ENCODE results near the gene DSC3.

DSC3 gene

DNA sequence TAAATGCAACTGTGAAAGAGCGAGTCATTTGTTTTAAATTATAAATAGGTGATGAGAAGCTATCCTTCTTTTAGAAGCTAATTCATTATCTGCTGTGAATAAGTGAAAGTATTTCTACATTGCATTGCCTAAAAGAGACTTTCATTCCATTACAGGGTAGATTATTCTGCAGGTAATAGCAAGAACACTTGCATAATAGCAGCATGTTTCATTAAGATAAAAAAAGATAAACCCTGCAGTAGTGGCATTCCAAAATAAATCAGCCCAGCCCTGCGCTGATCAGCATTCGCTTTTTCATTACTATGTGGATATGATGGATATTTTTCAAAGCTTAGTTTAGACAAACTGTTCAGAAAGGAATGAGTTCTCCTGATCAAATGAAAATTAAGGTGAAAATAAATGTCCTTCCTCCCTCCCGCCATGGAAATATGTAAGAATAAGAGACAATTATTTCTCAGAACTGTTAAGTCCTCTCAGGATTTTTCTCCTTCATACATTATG is 72.8 kb downstream of the DSC3 start:
- no peak for DNase-seq

DNA sequence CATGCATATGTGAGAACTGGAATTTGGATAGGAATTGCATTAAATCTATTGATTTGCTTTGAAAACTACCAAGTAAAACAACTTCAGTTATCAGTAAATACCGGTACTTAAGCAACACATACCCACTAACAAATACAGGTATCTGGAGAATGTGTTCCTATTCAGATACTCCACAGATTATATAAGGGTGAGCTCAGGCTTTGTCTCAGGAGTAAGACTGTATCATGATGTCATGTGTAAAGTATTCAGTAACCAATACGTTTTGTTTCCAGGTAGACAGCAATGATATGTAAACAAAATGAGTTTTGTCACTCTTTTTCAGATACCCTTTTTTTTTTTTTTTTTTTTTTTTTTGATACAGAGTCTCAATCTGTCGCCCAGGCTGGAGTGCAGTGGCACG is 74.8 kb downstream of the DSC3 start:
- no peak for DNase-seq

DNA sequence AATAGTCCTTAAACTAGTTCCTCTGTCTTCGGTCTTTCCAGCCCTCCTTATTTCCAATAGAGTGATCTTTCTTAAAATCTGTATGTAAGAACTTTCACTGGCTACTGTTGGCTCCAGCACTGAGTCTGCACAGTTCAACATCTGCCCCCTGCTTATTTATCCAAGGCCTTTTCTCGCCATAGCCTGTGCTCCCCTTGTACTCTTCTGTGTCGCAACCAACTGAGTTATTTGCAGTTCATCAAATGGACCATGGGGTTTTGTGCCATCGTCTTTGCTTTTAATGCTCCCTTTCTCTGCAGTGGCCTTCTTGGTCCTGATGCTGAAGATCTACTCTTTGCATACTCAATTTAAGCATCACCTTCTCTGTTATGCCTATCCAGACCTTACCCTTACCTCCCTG is 77.3 kb downstream of the DSC3 start:
- DNase-seq = no peak

DNA sequence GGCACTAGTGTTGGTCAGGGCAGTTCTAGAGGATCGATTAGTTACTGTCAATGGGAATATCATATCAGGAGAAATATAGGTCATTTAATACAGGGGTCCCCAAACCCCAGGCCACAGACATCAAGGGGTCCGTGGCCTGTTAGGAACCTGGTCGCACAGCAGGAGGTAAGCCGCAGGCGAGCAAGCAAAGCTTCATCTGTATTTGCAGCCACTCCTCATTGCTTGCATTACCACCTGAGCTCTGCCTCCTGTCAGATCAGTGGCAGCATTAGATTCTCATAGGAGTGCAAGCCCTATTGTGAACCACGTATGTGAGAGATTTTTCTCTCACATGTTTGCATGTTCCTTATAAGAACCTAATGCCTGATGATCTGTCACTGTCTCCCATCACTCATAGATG is 81.9 kb downstream of the DSC3 start:
- no peak for DNase-seq

DNA sequence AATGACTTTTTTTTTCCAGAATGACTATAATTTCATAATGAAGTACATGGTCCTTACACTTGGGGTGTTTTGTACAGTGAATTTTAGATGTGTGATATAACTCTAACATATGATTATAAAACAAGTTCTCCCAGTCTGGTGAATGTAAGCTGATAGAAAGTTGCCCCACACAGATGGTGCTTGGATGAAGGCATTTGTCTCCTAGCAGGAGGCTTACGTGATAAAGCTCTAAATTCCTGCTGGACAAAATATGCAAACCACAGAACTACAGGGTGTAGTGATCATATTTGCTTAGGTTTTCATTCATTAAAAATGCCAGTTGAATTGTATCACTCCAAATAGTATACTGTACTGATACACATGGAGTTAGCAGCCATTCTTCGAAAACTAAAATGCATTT is 85.5 kb downstream of the DSC3 start:
- no peak for DNase-seq

DNA sequence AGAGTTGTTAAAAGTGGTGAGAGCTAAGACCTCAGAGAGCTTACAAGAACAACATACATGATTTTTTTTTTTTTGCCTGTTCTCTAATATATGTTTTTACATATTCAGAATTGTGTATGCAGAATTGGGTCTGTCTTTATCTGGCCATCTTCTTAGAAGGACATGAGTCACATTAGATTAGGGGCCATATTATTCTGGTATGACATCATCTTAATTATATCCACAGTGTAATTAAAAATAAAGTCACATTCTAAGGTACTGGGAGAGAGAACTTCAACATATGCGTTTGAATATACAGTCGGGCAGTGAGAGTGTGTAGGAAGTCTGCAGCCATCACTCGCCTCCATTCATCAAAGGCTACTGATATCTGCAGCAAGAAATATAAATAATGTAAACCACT is 88.3 kb downstream of the DSC3 start:
- no peak for DNase-seq

DNA sequence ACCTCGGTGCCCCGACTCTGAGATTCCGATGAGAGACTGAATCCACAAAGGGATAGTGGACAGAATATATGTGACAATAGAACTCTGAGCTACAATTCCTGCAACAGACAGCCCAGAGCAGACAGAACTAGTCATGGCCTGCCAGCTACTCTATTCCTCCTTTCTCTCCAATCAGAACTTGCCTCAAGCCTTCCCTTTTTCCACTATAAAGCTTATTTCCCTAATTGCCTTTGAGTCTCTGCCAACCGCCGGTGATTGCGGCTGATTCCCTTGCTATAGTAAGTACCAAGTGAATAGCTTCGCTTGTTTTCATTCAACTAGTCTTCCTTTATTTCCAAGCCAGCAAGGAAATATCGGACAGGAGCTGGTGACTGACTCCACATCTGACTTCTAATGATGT is 96.8 kb downstream of the DSC3 start:
- DNase-seq = no peak

GRCh38 chr18:30944773-30945417 is 97.6 kb downstream of the DSC3 start:
- no peak for DNase-seq

DNA sequence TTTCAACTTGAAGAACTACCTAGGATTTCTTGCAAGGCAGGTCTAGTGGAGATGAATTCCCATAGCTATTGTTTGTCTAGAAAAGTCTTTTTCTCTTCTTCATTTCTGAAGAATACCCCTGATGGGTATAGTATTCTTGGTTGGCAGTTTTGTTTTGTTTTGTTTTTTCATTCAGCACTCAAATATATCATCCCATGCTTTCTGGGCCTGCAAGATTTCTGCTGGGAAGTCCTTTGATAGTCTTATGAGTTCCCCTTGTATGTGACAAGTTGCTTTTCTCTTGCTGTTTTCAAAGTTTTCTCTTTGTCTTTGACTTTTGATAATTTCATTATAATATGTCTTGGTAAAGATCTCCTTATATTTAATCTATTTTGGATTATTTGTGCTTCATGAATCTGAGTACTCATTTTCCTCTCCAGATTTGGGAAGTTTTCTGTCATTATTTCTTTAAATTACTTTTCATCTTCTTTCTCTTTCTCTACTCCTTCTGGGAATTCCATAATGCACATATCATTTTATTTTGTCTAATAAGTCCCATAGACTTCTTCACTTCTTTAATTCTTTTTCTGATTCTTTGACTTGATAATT is 101.5 kb downstream of the DSC3 start:
- no peak for DNase-seq

Data from SHP77 treated with DMSO at 0.1 percent for 48 hours (cell line).